Measurements from ENCODE around the gene NFATC1.

NFATC1 gene

DNA sequence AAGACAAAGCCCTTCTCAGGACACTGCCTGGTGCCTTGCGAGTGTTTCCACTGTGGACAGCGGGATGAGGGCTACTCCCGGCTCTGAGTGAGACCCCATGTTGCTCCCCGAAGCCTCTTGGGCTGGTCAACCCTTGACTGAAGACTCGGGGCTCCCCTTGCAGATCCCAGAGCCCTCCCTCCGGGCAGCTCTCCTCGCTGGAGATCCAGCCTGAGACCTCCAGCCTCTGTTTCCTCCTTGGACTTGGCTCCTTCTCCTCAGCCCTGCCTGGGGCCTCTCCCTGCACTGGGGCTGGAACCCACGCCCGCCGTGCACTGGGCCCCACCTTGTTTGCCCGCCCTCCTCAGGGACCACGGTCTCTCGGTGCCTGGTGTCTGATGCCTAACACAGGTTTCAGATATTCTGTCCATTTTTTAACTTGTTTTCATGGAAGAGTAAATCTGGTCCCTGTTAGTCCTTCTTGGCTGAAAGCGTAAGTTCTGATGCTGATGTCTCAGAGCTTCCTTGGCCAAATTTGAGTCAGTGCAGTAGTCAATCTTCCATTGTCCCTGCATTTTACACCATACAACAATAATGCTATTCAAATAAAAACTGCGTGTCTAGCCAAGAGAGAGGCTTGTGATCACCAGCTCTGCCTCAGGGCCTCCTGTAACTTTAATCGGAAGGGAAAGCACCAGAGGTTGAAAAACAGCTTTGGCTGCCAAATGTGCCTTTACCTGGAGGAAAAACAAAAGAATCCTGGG, 144.6 kb downstream of the NFATC1 start:
- DNase-seq (ENCODE audit: low read depth), result no peak

DNA sequence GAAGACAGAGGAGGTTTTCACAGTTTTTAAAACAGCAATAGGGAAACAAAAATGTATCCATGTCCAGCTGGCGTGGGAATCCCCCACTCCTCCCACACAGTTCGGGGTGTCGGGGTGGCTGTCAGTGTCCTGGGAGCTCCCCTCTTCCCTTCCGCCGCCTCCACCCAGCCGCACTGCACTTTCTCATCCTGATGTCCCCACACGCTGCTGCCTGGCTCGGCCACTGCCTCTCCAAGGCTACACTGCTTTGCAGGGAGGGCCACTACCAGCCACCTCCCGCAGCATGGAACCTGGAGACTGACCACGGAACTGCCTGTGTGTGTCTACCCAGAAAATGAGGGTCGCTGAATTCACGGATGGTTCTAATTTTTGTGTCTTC, 145.2 kb downstream of the NFATC1 start:
- DNase-seq (ENCODE audit: low read depth), result no peak

DNA sequence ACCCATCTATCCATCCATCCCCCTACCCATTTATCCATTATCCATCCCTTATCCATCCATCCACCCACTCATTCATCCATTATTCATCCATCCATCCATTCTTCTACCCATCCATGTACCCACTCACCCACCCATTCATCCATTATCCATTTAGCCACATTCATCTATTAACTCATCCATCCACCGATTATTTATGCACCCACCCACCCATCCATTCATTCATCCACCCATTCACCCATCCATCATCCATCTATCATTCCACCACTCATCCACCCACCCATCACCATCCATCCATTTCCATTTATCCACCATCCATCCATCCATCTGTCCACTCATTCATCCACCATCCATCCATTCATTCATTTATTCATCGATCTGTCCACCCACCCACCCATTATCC, 146.5 kb downstream of the NFATC1 start:
- DNase-seq (ENCODE audit: low read depth), result no peak

DNA sequence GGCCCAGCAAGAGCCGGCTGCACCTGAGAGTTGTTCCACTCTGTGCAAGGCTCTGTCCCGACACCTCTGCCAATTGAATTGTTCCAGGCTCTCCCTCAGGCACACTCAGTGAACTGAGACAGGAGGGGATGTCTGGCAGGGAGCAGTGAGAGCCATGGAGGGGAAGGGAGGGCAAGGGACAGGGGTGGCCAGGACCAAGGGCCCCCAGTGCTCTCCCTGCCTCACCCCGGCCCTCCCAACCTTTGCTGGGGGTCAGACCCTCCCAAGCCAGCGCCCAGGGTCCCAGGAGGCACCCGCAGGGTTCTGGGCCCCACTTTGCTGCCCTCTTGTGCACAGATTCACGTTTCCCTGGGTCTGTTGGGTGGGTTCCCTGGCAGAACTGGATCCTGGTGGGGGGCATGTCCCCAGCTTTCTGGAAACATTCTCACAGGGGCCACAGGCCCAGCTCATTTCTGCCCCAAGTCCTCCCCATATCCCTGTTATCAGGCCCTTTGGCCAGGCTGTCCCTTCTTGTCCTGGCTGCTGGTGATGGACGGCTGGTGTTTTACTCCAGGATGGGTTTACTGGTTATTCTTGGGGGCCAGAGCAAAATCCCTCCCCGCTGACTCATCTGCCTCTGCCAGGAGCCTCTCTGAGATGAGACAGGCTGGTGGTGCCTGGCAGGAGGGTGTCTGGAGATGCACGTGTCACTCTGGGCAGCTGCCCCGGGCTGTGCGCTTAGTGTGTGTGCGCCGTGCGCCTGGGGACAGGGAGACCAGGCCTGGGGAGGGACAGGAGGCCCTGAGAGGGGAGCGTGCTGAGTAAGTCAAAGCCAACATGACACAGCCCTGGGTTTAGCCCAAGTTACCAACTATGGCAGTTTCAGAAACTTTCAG, 147.4 kb downstream of the NFATC1 start:
- no peak for DNase-seq (ENCODE audit: low read depth)

GRCh38 chr18:79543861-79544385, 148.2 kb downstream of the NFATC1 start:
- no peak for DNase-seq (ENCODE audit: low read depth)

- DNase-seq (ENCODE audit: low read depth), result no peak
Measured at GRCh38 chr18:79544386-79544963, 148.7 kb downstream of the NFATC1 start.

- DNase-seq (ENCODE audit: low read depth), result no peak
Measured at GRCh38 chr18:79545255-79545654, 149.5 kb downstream of the NFATC1 start.

DNA sequence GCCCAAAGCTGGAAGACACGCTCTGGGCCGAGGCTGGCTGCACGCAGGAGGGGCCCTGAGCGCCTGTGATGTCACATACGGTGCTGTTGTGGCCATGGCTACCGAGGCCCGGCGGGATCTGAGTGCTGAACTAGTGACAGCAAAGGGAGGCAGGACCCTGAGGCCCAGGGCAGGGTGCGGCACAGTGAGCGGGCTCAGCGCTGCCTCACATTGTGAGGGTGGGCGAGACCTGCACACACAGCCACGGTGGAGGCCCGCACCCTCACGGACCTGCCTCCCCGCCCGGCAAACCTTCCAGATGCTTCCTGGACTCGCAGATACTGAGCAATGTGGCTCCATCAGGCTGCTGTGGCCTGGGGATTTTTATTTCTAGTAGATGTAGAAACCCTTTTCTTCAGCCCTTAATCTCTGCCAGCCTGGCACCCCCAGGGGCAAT, 150.0 kb downstream of the NFATC1 start:
- DNase-seq (ENCODE audit: low read depth), result no peak

DNA sequence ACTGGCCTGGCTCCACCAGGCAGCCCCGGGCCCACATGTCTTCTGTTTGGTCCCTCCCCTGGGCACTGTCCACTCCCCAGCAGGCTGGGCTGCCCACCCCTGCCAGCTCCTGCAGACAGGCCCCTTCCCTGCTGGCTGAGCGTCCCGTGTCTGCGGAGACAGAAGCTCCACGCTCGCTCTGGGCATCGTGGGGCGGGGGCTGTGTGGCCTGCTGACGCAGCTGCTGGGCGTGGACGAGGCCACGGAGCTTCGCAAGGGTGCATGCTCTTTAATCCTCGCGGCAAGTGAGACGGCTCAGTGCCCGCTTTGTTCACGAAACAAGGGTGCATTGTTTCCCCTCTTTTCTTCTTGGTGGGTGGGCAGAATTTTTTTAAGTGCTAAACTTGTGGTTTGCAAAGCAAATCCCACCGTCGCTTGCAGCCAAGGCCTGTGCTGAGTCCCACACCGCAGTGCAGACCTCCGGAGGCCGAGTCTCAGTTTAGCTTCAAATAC, 151.1 kb downstream of the NFATC1 start:
- DNase-seq (ENCODE audit: low read depth), result no peak

- no peak for DNase-seq (ENCODE audit: low read depth)
Measured at GRCh38 chr18:79547413-79548076, 151.8 kb downstream of the NFATC1 start.

- no peak for DNase-seq (ENCODE audit: low read depth)
Measured at GRCh38 chr18:79548077-79548450, 152.3 kb downstream of the NFATC1 start.

GRCh38 chr18:79548621-79548985, 152.9 kb downstream of the NFATC1 start:
- DNase-seq (ENCODE audit: low read depth), result no peak

- no peak for DNase-seq (ENCODE audit: low read depth)
Measured at GRCh38 chr18:79548986-79549637, 153.4 kb downstream of the NFATC1 start.

- DNase-seq (ENCODE audit: low read depth), result no peak
Measured at GRCh38 chr18:79549638-79550000, 153.9 kb downstream of the NFATC1 start.

GRCh38 chr18:79552140-79552631, 156.5 kb downstream of the NFATC1 start:
- no peak for DNase-seq (ENCODE audit: low read depth)

DNA sequence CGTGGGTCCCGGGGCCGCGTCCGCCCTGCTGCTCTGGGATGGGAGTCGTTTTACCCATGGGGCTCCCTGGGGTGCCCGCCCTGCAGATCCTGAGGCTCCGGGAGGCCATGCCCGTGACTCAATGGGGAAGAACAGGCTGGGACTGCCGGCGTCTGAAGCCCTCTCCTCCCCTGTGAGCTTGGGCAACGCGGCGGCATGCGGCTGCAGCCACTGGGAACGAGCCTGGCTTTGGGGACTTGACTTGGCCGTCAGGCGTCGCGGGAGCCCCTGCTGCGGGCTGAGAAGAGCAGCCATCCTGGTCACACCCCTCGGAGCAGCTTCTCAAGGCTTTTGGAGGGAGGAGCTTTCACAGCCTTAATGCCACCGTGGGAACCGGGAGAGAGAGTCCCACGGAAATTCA, 157.0 kb downstream of the NFATC1 start:
- DNase-seq (ENCODE audit: low read depth), result no peak

DNA sequence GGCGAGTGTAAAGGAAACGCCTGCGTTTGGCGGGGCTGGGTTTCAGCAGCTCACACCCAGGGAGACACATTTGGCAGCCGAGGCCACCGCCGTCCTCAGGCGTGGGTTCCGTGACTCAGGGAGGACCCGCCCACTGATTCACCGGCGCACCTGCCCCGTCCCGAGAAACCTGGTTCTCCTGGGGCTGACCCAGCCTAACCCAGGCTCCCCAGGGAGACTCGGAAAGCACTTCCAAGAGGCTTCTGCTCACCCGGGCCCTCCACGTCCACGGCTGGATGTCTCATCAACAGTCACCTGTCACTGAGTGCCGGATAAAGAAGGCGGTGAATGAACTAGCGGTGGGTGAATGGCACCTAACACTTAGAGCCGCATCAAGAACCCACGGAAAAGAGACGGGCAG, 157.4 kb downstream of the NFATC1 start:
- no peak for DNase-seq (ENCODE audit: low read depth)

DNA sequence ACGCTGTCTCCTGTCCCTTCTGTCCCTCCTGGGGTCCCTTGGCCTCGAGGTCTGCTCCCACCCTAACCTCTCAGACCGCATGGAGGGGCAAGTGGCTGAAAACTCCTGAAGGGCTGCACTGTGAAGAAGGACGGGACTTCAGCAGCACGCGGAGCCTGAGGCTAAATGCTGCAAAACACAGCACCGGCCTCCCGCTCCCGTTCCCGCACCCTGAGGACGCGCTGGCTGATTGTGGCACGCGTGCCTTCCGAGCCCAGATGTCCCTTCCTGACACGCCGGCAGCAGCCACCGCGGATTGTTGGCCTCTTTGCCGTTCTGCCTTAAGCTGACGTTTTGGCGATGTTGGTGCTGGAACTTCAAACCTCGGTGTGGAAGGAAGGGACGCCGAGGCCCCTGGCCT, 158.0 kb downstream of the NFATC1 start:
- DNase-seq (ENCODE audit: low read depth), result no peak

DNA sequence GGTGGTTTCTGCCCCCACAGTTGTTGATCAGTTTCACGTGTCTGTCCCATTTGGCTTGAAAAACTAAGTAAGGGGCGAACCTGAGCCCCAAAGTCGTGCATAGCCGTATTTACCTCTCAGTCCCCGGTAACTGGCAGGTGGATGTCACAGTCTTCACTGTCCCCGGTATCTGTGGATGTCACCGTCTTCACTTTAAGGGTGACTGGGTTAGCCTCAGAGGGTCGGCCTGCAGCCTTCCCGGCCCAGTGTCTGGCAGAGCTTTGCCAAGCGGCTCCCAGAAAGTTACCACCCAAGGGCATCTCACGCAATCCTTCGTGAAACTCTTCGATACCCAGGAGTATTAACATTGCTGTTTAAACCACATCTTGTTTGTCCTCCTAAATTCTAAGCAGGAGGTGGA, 158.6 kb downstream of the NFATC1 start:
- DNase-seq (ENCODE audit: low read depth), result no peak

- DNase-seq (ENCODE audit: low read depth), result no peak
Measured at GRCh38 chr18:79554945-79555645, 159.4 kb downstream of the NFATC1 start.

GRCh38 chr18:79555885-79556284, 160.2 kb downstream of the NFATC1 start:
- no peak for DNase-seq (ENCODE audit: low read depth)

All from stimulated activated CD8-positive, alpha-beta memory T cell treated with anti-CD3 and anti-CD28 coated beads, Interleukin-15, amount 100 ng/mL, for 1 hour (primary cell).